SU-DHL-6 (cell line): ENCODE data around the gene TEDC1.

Source experiments
- H2AFZ ChIP-seq: fragments of 200-600 bp; sonication (generic); 2 replicates; pipeline ENCODE4 v1.6.1; 2014; ENCODE audit warnings: low read depth, mild to moderate bottlenecking, moderate library complexity, mixed read lengths, antibody characterized with exemption, low read length; ENCODE audit not compliant: severe bottlenecking
- H3F3A ChIP-seq: fragments of 200-600 bp; shearing (Covaris generic); 2 replicates; pipeline ENCODE4 v1.6.0; 2016; ENCODE audit warnings: antibody characterized with exemption, mild to moderate bottlenecking; ENCODE audit not compliant: insufficient read depth
- H3K27ac ChIP-seq: fragments of 200-600 bp; sonication (generic); 2 replicates; pipeline ENCODE4 v1.5.1; 2016; ENCODE audit warnings: low read depth, mild to moderate bottlenecking, low read length, moderate library complexity, mixed read lengths
- H3K27me3 ChIP-seq: fragments of 200-600 bp; sonication (generic), shearing (Covaris generic); 2 replicates; pipeline ENCODE4 v1.6.0; 2014; ENCODE audit warnings: mild to moderate bottlenecking, low read length
- H3K36me3 ChIP-seq: fragments of 200-600 bp; sonication (generic); 2 replicates; pipeline ENCODE4 v1.6.1; 2014; ENCODE audit warnings: mild to moderate bottlenecking, low read length, mixed read lengths
- H3K4me2 ChIP-seq: fragments of 300-600, 200-600 bp; shearing (Covaris generic), sonication (generic); 2 replicates; pipeline ENCODE4 v1.6.0; 2014; ENCODE audit warnings: low read length, low read depth, mild to moderate bottlenecking; ENCODE audit not compliant: poor library complexity, severe bottlenecking
- H3K4me3 ChIP-seq: fragments of 200-600 bp; sonication (generic); 2 replicates; pipeline ENCODE4 v1.5.1; 2014; ENCODE audit warnings: antibody characterized with exemption, low read length, mild to moderate bottlenecking, mixed read lengths; ENCODE audit not compliant: insufficient read depth, poor library complexity, severe bottlenecking
- H3K79me2 ChIP-seq: fragments of 200-600 bp; sonication (generic); 2 replicates; pipeline ENCODE4 v1.6.1; 2014; ENCODE audit warnings: mild to moderate bottlenecking, low read length, moderate library complexity; ENCODE audit not compliant: insufficient read depth
- H3K9ac ChIP-seq: fragments of 200-600 bp; sonication (generic); 2 replicates; pipeline ENCODE4 v1.7.0; 2014; ENCODE audit warnings: mild to moderate bottlenecking, low read length
- H3K9me2 ChIP-seq: fragments of 200-600 bp; sonication (generic); replicated peaks from 2 replicates; pipeline ENCODE4 v1.6.1; 2014; ENCODE audit warnings: low read length; ENCODE audit not compliant: insufficient read depth
- H3K9me3 ChIP-seq: fragments of 200-600 bp; sonication (generic); 2 replicates; pipeline ENCODE4 v1.6.1; 2014; ENCODE audit warnings: low read length, mixed read lengths; ENCODE audit not compliant: insufficient read depth
- H4K20me1 ChIP-seq: fragments of 200-600 bp; sonication (generic); 2 replicates; pipeline ENCODE4 v1.6.1; 2014; ENCODE audit warnings: low read depth, mild to moderate bottlenecking, antibody characterized with exemption, low read length, moderate library complexity, mixed read lengths
- EZH2phosphoT487 ChIP-seq: fragments of 200-600 bp; sonication (generic), shearing (Covaris generic); conservative IDR thresholded peaks from 2 replicates; pipeline ENCODE4 v1.6.1; 2018; ENCODE audit warnings: mild to moderate bottlenecking, antibody characterized with exemption, low read length, moderate library complexity, mixed read lengths
- TF ChIP-seq, protein P1 (sequence below): fragments of 200-600 bp; sonication (generic); IDR thresholded peaks from one replicate; pipeline ENCODE4 v1.5.1; 2017; ENCODE audit warnings: antibody characterized with exemption, mild to moderate bottlenecking, low read length, moderate library complexity; ENCODE audit not compliant: insufficient read depth, poor library complexity, severe bottlenecking

Gene TEDC1

DNA sequence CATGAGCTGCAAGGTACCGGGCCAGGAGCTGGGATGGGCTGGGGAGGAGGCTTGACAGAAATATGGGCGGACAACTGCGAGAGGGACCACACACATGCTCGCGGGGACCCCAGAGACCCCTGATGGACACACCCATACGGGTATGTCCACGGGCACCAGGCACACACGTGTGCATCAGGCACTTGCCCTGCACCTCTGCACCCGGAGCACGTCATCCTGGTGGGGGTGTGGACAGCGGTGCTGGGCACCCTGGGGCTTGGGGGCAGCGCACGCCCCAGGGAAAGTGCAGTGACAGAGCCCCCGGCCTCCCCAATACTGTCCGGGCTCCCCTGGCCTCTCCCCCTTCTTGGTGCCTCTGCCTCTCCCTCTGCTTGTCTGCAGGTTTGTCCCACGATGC, 6.1 kb upstream of the TEDC1 start:
- H3K27me3 ChIP-seq = no peaks in the 10 kb centered on the region
- H3K4me2 ChIP-seq = no peak overlapping the region
- H3K9me2 ChIP-seq = no peaks in the 10 kb centered on the region
- no peaks in the 10 kb centered on the region for H3K9me3 ChIP-seq
- no peaks in the 10 kb centered on the region for H4K20me1 ChIP-seq
- no peak overlapping the region for H2AFZ ChIP-seq
- no peak overlapping the region for H3K4me3 ChIP-seq
- no peak for TF ChIP-seq EZH2phosphoT487
- TF ChIP-seq, protein P1, sequence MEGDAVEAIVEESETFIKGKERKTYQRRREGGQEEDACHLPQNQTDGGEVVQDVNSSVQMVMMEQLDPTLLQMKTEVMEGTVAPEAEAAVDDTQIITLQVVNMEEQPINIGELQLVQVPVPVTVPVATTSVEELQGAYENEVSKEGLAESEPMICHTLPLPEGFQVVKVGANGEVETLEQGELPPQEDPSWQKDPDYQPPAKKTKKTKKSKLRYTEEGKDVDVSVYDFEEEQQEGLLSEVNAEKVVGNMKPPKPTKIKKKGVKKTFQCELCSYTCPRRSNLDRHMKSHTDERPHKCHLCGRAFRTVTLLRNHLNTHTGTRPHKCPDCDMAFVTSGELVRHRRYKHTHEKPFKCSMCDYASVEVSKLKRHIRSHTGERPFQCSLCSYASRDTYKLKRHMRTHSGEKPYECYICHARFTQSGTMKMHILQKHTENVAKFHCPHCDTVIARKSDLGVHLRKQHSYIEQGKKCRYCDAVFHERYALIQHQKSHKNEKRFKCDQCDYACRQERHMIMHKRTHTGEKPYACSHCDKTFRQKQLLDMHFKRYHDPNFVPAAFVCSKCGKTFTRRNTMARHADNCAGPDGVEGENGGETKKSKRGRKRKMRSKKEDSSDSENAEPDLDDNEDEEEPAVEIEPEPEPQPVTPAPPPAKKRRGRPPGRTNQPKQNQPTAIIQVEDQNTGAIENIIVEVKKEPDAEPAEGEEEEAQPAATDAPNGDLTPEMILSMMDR = no peak
- no peak overlapping the region for H3K9ac ChIP-seq
- H3K36me3 ChIP-seq = no peaks in the 10 kb centered on the region
- no peaks in the 10 kb centered on the region for H3K79me2 ChIP-seq
- no peaks in the 10 kb centered on the region for H3F3A ChIP-seq
- H3K27ac ChIP-seq = no peak overlapping the region

DNA sequence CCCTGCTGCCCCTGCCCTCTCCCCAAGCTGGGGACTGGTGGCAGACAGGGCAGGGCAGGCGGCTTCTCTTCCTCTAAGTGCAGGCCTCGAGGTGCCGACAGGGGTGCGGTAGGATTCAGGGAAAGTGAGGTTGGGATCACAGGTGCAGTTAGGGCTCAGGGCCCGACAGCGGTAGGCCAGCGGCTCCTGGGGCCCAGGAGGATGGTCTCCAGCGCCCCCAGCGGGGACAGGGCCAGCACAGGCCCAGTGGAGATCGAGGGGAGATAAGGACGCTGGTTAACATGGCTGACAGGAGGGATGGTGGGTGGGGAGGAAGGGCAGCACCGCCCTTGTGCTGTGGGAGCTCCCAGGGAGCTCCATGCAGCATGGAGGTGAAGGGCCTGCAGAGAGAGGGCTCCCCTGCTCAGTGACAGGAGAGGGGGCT, 5.3 kb upstream of the TEDC1 start:
- no peak overlapping the region for H2AFZ ChIP-seq
- 0 out of 2 replicates have a peak, but pooled peaks have one; percentile 79 for TF ChIP-seq EZH2phosphoT487
- TF ChIP-seq, protein P1 = peak; percentile 28
- H3K4me3 ChIP-seq = no peak overlapping the region
- no peak overlapping the region for H3K27ac ChIP-seq
- no peaks in the 10 kb centered on the region for H4K20me1 ChIP-seq
- no peaks in the 10 kb centered on the region for H3K36me3 ChIP-seq
- H3K4me2 ChIP-seq = no peak overlapping the region
- no peaks in the 10 kb centered on the region for H3K9me3 ChIP-seq
- no peaks in the 10 kb centered on the region for H3K9me2 ChIP-seq
- H3K9ac ChIP-seq = no peak overlapping the region
- no peaks in the 10 kb centered on the region for H3K27me3 ChIP-seq
- no peaks in the 10 kb centered on the region for H3K79me2 ChIP-seq
- no peaks in the 10 kb centered on the region for H3F3A ChIP-seq

GRCh38 chr14:105486163-105486973, 4.7 kb upstream of the TEDC1 start, which contains the start of gene CRIP1:
Gene CRIP1, plus strand, starts transcription at chr14:105486886. Its CDS starts 374 bp downstream, at chr14:105487260.
- Histone ChIP-seq H3K9me3 (no peaks in the 10 kb centered on the region), H3K36me3 (no peaks in the 10 kb centered on the region), H3K27ac (no peak within 1 kb of the TSS), H2AFZ (peak within 1 kb of the TSS; percentile 9), H3K79me2 (no peaks in the 10 kb centered on the region), H3F3A (no peaks in the 10 kb centered on the region), H3K9ac (peak within 1 kb of the TSS; percentile 53), H3K27me3 (no peaks in the 10 kb centered on the region), H3K4me3 (peak within 1 kb of the TSS; percentile 50), H4K20me1 (no peaks in the 10 kb centered on the region), H3K4me2 (peak within 1 kb of the TSS; percentile 54), H3K9me2 (no peaks in the 10 kb centered on the region)
- TF ChIP-seq, protein P1 = no peak
- TF ChIP-seq EZH2phosphoT487 = no peak
